SK-N-DZ (cell line): ENCODE results near the gene ADAM15. TPM values are rescaled to one million over a fixed set of nuclear protein-coding genes. Genes with fewer than 3 reads are reported as not detected.

Source experiments
- DNase-seq: peaks from one replicate; pipeline ENCODE4 v3.0.0-alpha.2; 2015; ENCODE audit warnings: low spot score
- polyA plus RNA-seq, 2 experiments: library from polyadenylated mRNA; depleted of rRNA; stranded (reverse); fragments of >200 nt; gene quantifications; 2 replicates each; pipeline ENCODE4 v1.2.3, GENCODE V29; 2014

Gene ADAM15, protein sequence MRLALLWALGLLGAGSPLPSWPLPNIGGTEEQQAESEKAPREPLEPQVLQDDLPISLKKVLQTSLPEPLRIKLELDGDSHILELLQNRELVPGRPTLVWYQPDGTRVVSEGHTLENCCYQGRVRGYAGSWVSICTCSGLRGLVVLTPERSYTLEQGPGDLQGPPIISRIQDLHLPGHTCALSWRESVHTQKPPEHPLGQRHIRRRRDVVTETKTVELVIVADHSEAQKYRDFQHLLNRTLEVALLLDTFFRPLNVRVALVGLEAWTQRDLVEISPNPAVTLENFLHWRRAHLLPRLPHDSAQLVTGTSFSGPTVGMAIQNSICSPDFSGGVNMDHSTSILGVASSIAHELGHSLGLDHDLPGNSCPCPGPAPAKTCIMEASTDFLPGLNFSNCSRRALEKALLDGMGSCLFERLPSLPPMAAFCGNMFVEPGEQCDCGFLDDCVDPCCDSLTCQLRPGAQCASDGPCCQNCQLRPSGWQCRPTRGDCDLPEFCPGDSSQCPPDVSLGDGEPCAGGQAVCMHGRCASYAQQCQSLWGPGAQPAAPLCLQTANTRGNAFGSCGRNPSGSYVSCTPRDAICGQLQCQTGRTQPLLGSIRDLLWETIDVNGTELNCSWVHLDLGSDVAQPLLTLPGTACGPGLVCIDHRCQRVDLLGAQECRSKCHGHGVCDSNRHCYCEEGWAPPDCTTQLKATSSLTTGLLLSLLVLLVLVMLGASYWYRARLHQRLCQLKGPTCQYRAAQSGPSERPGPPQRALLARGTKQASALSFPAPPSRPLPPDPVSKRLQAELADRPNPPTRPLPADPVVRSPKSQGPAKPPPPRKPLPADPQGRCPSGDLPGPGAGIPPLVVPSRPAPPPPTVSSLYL
- polyA plus RNA-seq (2014; cell fraction: cytosol; rRNA removed) = 55.4 and 55.5 TPM in 2 replicates
- polyA plus RNA-seq (2014; cell fraction: nucleus; rRNA removed) = 227 and 243 TPM in 2 replicates

DNA sequence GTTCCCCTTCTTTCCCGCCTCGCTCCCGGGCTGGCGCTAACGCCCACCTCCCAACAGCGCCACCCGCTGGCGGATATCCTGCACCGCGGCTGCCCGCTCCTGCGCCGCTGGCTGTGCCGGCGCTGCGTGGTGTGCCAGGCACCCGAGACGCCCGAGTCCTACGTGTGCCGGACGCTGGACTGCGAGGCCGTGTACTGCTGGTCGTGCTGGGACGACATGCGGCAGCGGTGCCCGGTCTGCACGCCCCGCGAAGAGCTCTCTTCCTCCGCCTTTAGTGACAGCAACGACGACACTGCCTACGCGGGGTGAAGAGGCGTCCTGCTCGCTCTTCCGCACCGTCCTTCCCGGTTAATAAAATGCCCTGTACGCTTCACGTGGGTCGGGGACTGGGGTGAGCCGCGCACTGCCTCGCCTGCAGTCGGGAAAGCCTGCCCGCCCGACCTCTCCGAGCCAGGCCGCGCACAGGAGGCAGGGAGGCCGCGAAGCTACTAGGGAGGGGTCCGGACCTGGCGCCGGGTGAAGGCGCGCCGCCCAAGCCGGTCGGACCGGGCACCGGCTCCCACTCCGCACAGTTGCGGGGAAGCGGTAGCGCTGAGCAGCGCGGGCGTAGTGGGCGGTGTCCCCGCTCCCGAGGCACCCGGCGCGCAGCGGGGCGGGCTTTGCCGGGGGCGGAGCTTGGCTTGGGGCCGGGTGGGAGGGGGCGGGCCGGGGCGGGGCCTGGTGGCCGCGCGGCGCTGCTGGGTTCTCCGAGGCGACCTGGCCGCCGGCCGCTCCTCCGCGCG is at the start of gene ADAM15:
Gene ADAM15, plus strand, starts transcription at position 757 of the 782 bp plus-strand sequence. CDS start 71 bp downstream, outside the sequence.
- peak; percentile 95 for DNase-seq

GRCh38 chr1:155001425-155001674 is 49.8 kb upstream of the ADAM15 start:
- DNase-seq = no peak

GRCh38 chr1:155001675-155002463 is 49.2 kb upstream of the ADAM15 start:
- peak; percentile 99 for DNase-seq

GRCh38 chr1:155002464-155003226 is 48.5 kb upstream of the ADAM15 start, which contains the start of gene ZBTB7B:
ZBTB7B (plus strand) TSS chr1:155002802; CDS start chr1:155014661, 11,859 bp downstream.
- no peak for DNase-seq

- DNase-seq = no peak
Measured at GRCh38 chr1:155003227-155003765, 47.8 kb upstream of the ADAM15 start.

DNA sequence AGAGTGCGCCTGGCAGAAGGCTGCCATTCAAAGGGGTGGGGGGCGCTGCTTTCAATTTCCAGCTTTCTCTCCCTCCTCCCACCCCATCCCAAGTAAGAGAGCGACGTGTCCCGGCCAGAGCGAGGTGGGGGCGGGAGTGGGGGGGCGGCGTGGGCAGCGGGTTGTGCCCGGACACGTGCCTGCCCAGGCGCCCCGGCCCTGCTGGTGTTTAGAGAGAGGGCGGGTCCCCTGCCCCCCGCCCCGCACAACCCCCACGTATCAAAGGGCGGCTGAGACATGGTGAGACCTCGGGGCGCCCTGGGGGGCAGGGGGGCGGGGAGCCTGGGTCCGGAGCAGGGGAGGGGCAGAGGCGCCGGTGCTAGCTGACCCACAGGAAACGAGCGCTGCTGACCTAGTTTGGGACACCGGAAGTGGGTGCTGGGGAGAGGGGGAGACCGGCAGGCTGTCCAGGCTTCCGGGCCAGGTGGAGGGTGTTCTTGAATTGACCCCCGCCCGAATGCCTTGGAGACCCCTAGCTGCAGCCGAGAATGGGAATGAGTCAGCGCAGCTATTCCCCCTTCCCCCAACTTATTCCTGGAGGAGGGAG is 47.3 kb upstream of the ADAM15 start:
- DNase-seq = no peak

DNA sequence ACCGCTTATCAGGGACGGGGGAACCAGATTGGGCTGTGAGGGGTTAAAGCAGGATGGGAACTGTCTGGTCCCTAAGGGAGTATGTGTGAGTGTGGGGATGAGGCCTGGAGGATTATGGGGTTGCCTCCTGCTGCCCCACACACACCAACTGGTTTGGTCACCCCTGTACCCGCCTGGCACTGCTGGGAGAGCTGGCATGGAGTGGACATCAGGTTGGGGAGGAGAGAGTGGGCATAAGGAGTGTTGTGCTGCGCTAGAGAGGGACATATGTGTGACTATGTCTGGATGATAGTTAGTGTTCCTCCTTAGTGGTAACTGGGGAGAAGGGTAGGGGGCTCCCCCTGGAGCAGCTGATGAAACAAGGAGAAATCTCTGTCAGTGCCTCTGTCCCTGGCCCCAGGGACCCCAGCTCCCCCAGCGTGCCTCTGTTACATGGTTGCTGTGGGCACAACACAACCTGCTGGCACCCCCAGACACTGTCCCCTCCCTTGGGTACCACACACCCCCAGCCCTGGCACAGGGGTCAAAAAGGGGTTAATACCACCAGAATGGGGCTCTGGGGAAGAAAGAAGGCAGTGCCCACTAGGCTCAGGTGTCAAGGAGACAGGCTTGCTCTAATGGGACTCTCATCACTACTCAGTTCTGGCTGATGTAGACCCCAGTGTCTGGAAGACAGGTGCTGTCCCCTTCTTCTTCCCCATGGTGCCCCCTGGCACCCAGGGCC is 46.6 kb upstream of the ADAM15 start:
- no peak for DNase-seq

DNA sequence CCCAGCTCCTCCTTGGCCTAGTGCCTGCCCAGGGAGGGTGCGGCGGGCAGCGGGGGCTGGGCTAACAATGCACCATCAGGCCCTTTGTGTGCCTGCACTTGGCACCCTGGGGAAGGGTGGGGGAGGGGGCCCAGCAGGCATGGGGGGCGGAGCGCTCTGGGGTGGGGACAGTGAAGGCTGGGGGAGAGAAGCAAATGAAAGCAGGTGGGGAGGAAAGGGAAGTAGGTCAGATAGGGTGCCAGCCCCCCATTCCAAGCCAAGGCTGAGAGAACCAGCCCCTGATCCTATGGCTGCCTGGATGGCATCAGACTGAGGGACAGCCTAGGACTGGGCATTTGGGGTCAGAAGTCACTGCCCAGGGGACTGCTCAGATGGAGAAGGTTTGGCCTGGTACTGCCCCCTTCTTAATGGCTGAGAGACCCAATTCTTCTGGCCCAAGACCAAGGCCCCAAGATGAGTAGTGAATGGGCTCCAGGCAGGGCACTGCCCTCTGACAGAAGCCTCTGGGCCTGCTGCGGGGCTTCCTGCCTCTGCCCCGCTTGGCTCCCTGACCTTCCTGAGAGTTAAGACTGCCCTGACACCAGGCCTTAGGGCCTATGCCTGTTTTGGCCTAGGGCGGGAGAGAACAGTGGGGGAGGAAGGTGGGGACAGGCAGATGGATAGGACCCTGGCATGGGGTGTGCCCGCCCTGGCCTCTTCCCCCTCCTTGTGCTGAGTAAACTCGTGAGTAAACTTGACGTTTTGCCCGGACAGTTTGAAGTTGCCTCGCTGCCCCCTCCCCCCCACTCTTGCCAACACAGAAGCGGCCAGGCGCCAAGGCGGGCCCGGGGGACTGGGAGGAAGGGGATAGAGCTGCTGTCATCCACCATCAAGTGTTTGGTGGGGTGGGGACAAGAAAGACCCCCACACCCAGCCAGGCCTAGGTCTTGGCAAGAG is 45.8 kb upstream of the ADAM15 start:
- no peak for DNase-seq

DNA sequence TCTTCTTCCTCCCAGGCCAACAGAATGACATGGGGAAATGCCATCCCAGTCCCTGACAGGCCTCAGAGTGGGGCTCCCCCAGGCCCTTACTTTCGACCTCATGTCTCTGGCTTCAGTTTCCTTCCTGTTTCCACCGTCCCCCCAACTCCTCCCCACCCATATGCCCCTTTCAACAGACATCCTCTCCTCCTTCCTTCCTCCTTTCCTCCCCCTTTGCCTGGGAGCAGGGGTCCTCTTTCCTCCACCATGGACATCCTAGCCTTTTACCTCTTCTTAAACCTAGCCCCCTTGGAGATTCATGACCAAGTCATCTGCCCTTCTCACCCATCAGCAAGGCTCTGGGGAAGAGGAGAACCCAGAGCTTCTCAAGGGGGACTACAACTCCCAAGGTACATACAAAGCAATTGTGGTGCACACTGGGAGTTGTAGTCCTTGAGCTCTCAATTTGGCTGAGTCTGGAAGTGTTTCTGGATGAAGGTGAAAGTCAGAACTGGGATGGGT is 44.5 kb upstream of the ADAM15 start:
- peak; percentile 68 for DNase-seq

- DNase-seq = no peak
Measured at GRCh38 chr1:155007251-155007828, 43.8 kb upstream of the ADAM15 start.

- DNase-seq = no peak
Measured at GRCh38 chr1:155008015-155008941, 42.8 kb upstream of the ADAM15 start.

DNA sequence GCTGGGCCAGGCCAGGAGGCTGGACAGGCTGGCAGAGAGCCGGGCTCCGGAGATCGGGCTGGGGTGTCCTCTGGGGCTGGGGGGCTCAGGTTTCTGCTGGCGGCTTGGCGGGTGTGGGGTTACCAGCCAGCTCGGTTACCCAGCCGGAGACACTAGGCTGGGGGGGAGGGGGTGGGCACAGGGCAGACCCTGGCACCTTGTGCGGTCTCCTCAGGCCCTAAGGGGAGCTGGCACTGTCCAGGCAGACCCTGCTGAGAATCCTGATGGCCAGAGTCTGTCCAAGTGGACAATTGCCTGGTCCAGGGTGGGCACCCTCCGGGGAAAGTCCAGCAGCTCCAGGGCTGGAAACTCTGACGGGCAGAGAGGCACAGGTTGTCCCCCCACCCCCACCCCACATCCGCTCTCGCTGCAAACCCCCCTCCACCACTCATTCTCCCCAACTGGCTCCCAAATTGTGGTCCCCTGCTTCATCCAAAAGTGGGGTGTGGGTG is 41.9 kb upstream of the ADAM15 start:
- no peak for DNase-seq

DNA sequence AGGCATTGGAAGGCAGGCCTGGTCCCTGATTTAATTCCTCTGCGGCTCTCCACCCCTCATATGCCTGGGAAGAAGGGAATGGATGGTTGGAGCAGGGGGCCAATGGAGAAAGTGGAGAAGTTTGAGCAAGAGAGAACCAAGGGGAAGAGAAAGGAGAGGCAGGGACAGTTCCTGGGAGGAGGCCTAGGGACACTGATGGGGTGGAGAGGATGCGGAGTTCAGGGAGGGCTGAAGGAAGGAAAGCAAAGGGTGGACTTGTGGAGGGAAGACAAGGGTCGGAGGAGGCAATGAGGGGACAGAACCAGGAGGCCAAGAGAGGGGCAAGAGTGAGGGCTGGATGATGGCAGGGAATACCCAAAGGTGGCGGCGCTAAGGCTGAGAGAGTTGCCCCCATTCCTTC is 41.4 kb upstream of the ADAM15 start:
- DNase-seq = no peak

DNA sequence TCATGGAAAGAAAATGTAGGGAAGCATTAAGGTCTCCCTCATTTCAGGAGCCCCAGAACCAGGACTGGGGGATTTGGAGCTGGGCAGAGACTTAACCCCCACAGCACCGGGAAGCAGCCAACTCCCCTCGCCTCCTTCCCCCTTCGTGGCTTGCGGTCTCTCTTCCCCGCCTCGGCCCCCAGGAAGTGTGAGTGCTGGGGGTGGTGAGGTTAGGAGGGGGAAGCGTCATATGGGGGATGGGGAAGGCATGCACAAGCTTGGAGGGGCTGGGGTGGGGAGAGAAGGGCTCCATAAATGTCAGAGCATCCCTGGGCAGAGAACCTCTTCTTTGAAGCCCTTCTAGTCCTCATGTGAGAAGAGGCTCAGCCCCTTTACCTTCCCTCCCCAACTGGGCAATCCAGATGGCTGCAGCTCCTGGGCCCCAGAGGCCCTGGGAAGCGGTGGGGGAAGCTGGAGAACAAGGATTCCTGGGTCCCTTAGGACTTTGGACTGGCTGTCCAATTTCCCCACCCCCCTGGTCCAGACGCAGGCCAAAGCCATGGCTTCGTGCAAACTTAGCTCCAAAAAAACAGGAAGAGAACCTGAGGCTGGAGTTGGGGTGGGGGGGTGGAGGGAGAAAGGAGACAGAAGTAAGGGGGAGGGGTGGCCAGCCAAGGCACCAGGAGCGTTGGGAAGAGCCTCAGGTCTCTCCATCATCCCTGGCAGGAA is 40.8 kb upstream of the ADAM15 start:
- no peak for DNase-seq

- DNase-seq = no peak
Measured at GRCh38 chr1:155011004-155011416, 40.1 kb upstream of the ADAM15 start.
